Measurements from ENCODE around the gene MAGI3.
"Not testable (repeated sequence)": the region's sequence is repeated elsewhere in the genome, so short reads cannot be mapped to it uniquely, and the experiment has no call there.

The MAGI3 gene

GRCh38 chr1:113515498-113515897 lies 125.2 kb downstream of the MAGI3 start:
- DNase-seq (ENCODE audit: low read depth in 2 of 2) = no peak

DNA sequence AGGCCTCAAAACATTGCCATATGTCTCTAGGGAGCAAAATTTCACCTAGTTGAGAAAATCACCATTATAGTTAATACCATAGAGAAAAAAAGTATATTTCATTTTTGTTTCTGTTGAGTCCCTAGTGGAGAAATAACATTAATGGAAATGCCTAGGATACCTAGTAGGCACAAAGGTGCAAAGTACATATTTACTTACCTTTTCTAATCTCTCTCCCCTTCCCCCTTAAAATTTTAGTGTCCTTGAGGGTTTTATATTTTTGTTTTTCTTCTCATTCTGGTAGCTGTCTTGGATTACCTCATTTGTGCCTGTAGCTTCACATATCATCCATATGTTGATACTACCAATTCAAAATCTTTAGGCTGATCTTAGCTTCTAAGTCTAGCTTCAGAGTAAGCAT lies 127.0 kb downstream of the MAGI3 start:
- no peak for DNase-seq (ENCODE audit: low read depth in 2 of 2)

GRCh38 chr1:113517983-113518382 lies 127.7 kb downstream of the MAGI3 start:
- DNase-seq (ENCODE audit: low read depth in 2 of 2) = no peak

DNA sequence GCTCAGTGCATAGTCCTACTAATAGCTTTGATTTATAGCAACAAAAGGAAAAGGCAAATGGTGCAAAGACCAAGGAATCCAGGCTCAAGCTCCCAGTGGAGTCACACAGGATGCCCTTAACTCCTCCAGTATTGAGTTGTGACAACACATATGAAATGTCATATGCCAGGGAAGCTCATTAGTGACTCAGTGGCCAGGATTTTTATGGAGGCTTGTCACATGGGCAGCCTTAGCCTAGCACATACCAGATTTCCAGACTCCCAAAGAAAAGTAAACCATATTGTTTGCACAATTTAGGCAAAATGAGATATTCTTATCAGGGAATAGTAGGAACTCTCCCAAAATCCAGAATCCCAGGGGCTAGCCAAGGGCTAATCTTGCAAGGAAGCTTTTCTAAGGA lies 129.2 kb downstream of the MAGI3 start:
- no peak for DNase-seq (ENCODE audit: low read depth in 2 of 2)

- no peak for DNase-seq (ENCODE audit: low read depth in 2 of 2)
Measured at GRCh38 chr1:113530021-113530420, 139.7 kb downstream of the MAGI3 start.

GRCh38 chr1:113531321-113531720 lies 141.0 kb downstream of the MAGI3 start:
- no peak for DNase-seq (ENCODE audit: low read depth in 2 of 2)

DNA sequence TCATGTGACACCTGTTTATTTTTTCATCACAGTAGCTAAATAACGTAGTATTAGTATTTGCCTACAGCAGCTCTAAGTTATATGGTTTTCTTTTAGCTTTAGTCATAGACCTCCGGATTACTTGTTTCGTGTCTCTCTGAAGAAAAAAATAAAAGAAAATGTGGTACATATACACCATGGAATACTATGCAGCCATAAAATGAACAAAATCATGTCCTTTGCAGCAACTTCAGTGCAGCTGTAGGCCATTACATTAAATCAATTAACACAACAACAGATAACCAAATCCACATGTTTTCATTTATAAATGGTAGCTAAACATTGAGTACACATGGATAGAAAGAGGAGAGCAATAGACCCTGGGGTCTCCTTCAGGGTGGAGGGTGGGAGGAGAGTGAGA lies 142.7 kb downstream of the MAGI3 start:
- no peak for DNase-seq (ENCODE audit: low read depth in 2 of 2)

- no peak for DNase-seq (ENCODE audit: low read depth in 2 of 2)
Measured at GRCh38 chr1:113534130-113534817, 144.0 kb downstream of the MAGI3 start.

GRCh38 chr1:113534875-113535274 lies 144.6 kb downstream of the MAGI3 start:
- DNase-seq (ENCODE audit: low read depth in 2 of 2) = no peak

DNA sequence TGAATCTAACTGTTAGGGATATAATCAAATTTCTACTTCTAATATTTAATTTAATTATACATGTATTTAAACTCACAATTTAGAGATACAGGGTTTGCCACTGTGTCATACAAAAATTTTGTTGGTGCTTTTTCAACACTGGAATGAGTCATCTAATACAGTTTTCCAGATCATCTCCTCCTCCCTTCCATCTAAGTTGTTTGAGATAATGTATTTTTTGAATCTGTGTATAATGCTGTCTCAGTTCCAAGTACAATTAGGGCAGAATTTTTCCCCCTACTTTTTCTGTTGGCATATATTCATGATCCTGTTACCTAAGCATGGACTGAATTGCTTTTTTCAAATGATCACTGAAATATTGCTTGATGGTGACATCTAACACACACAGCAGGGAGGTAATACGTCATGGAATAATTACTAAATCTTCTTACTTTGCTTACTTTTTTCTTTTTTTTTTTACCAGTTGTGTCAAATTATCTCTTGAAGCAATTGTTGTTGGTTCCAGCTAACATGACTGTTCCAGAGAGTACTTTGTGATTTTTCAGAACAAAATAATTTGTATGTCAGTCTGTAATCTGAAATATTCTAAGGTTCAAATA lies 146.0 kb downstream of the MAGI3 start:
- DNase-seq (ENCODE audit: low read depth in 2 of 2) = no peak

DNA sequence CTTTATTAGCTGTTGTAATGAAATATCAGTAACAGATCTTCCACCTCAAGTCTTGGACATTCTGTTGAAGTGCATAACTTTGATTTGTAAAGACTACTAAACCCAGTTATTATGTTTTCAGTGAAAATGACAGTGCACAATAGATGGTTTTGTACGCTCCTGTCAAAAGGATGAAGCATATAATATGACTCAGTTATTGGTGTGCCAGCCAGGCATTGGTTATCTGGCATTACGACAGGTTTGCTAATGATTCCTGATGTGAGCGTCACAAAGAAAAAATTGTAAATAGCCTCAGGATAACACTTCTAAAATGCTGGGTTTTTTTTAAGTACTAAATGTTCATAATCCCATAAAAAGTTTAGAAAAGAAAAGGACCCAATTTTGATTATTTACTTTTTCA lies 147.9 kb downstream of the MAGI3 start:
- no peak for DNase-seq (ENCODE audit: low read depth in 2 of 2)

DNA sequence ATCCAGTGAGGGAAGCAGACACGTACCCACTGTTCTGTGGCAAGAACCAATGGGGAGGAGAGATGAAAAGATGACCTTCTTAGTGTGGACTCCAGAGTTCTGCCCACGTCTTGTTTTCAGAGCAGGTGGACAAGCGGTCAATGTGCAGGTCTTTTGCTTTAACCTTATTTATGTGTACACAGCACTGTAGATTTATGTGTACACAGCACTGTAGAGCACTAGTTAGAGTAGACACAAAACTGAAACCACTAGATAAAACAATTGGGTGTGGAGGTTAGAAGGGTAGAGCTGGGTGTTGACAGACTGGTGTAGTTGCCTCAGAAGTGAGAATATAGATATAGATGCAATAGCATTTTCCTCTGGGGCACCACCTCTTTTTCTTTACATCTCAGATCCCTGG lies 150.0 kb downstream of the MAGI3 start:
- DNase-seq (ENCODE audit: low read depth in 2 of 2) = no peak

DNA sequence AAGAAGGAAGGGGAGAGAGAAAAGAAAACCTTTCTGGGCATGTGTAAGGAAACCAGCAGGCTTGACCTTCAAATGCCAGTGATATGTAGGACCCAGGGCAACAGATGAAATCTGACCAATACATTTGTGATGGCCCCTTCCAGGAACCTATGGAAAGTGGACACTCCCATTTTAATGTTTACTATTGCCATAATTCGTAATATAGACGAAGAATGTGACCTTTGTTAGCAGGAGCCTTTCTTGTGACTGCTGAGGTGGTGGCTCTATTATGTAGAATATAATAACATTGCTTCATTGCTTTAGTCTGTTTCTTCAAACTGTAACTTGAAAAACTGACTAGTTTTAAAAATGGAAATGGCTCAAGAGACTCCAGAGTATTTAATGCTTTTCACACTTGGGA lies 150.8 kb downstream of the MAGI3 start:
- DNase-seq (ENCODE audit: low read depth in 2 of 2) = no peak

DNA sequence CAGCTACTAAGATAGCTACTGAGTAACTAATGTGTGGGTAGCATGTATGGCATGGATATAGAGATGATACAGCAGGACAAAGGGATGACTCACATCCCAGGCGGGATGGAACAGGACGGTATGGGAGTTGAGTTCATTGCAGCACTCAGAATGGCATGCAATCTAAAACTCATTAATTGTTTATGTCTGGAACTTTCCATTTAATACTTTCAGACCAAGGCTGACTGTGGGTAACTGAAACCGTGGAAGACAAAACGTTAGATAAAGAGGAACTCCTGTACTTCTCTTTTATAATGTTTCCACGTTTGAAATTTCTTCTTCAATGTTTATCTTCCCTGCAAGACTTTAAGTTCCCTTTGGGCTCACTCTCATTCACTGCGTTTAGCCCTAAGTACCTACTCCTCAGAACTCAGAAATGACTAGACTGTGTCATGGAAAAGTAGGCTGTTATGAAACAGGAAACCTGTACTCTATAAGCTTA lies 151.9 kb downstream of the MAGI3 start:
- DNase-seq (ENCODE audit: low read depth in 2 of 2) = no peak

GRCh38 chr1:113543110-113543509 lies 152.8 kb downstream of the MAGI3 start:
- no peak for DNase-seq (ENCODE audit: low read depth in 2 of 2)

GRCh38 chr1:113545210-113545609 lies 154.9 kb downstream of the MAGI3 start:
- no peak for DNase-seq (ENCODE audit: low read depth in 2 of 2)

GRCh38 chr1:113545626-113546025 lies 155.3 kb downstream of the MAGI3 start:
- DNase-seq (ENCODE audit: low read depth in 2 of 2) = no peak

GRCh38 chr1:113551728-113552127 lies 161.4 kb downstream of the MAGI3 start:
- DNase-seq (ENCODE audit: low read depth in 2 of 2) = no peak

- DNase-seq (ENCODE audit: low read depth in 2 of 2) = no peak
Measured at GRCh38 chr1:113552244-113552643, 161.9 kb downstream of the MAGI3 start.

GRCh38 chr1:113557187-113557586 lies 166.9 kb downstream of the MAGI3 start:
- DNase-seq (ENCODE audit: low read depth in 2 of 2) = no peak

GRCh38 chr1:113565621-113566020 lies 175.3 kb downstream of the MAGI3 start:
- no peak for DNase-seq (ENCODE audit: low read depth in 2 of 2)

DNA sequence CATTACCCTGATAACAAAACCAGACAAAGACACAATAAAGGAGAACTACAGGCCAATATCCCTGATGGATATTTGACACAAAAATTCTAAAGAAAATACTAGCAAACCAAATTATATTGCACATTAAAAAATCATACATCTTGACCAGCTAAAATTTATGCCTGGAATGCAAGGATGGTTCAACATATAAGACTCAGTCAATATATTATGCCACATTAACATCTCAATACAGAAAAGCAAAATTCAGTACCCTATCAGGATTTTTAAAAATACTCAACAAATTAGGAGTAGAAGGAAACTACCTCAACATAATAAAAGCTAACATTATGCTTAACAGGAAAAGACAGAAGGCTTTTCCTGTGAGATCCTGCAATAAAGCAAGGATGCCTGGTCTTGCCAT lies 177.1 kb downstream of the MAGI3 start:
- DNase-seq (ENCODE audit: low read depth in 2 of 2) = no peak

- DNase-seq (ENCODE audit: low read depth in 2 of 2) = not testable (repeated sequence)
Measured at GRCh38 chr1:113575744-113576260, 185.5 kb downstream of the MAGI3 start.

Measured in stimulated activated CD4-positive, alpha-beta T cell treated with anti-CD3 and anti-CD28 coated beads, Interleukin-12 subunit alpha, Interleukin-12 subunit beta, amount 100 ng/mL, for 24 hours (primary cell).